Heart left ventricle (tissue), 13 donors: Measurements from ENCODE around the gene CIAPIN1.

Experiments
- POLR2A ChIP-seq, 2 donors: fragments of 450-650 bp; IDR thresholded peaks; one replicate each; pipeline ENCODE4 v1.6.1; 2017; ENCODE audit warnings: antibody characterized with exemption in 2 of 2, mild to moderate bottlenecking in 2 of 2, moderate library complexity in 2 of 2
- TF ChIP-seq, protein P1 (sequence below), 12 donors: fragments of 200-600 bp; sonication (generic) in 4 of 12; IDR thresholded peaks; one replicate each; pipeline versions ENCODE4 v1.5.0 to v1.8.0; 2018 to 2022; ENCODE audit warnings: antibody characterized with exemption in 12 of 12, mild to moderate bottlenecking in 5 of 12
- donor health status: ischemic (EF 13 %, LVEDD 7.1; RV severe dilation, severe dysfunction).
- donor health status: DM: no; HTN: yes; CAD: no.
- donor health status: DM: no; HTN: no; CAD: no.
- donor health status: ischemic (EF 25% LVEDD 6.9; RV normal size, moderate dysfunction).
- donor health status: ischemic (EF 25% LVEDD 5.7; RV mildly dilated, moderate dysfunction).
- donor health status: ischemic (EF 35%, LVEDD 5.7; RV mildly dilated, moderate dysfunction).
- donor health status: nonischemic (EF 11% LVEDD 7.7; RV severe dilation, severe dysfunction).
- donor health status: DM: yes; HTN: yes; CAD: no.
- donor health status: PGD.
- donor health status: ischemic (EF 29% LVEDD 5.4; RV normal size, mild dysfunction).
- donor health status: nonischemic (EF 23%, LVEDD 6.1; RV moderate dilation, normal function).

DNA sequence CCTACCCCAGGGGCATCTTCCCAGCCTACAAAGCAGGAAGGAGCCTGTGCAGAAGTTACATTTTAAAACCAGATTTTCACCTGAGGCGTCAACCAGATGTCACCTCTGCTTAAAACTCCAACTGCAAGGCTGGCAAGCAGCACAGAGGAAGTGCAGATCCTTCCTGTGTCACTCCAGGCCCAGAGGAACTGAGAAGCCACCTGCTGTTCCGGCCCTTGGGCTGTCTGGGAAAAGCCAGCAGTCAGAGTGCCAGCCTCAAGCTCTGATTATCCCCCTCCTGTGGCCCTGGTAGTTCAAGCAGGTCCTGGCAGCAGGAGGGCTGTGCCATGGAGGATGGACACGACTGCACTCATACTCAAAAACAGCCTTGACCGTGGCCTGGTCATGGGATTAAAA, 25.5 kb upstream of the CIAPIN1 start:
- TF ChIP-seq, protein P1, sequence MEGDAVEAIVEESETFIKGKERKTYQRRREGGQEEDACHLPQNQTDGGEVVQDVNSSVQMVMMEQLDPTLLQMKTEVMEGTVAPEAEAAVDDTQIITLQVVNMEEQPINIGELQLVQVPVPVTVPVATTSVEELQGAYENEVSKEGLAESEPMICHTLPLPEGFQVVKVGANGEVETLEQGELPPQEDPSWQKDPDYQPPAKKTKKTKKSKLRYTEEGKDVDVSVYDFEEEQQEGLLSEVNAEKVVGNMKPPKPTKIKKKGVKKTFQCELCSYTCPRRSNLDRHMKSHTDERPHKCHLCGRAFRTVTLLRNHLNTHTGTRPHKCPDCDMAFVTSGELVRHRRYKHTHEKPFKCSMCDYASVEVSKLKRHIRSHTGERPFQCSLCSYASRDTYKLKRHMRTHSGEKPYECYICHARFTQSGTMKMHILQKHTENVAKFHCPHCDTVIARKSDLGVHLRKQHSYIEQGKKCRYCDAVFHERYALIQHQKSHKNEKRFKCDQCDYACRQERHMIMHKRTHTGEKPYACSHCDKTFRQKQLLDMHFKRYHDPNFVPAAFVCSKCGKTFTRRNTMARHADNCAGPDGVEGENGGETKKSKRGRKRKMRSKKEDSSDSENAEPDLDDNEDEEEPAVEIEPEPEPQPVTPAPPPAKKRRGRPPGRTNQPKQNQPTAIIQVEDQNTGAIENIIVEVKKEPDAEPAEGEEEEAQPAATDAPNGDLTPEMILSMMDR (IDR thresholded peaks at IDR 0.05) = no peak
- no peak for TF ChIP-seq POLR2A (IDR thresholded peaks at IDR 0.05)
